Motor neuron (in vitro differentiated cells): ENCODE measurements around the gene CHRM4. TPM values are rescaled to one million over a fixed set of nuclear protein-coding genes. Genes with fewer than 3 reads are reported as not detected.

ENCODE experiments used
- ATAC-seq, 8 experiments: fragments of 200-7000 bp; cut with Tn5 transposase; replicated peaks in 6 of 8; 2 replicates each; pipeline ENCODE4 v1.8.0; 2021; ENCODE audit warnings: mild to moderate bottlenecking in 8 of 8, moderate library complexity in 8 of 8
- H3K27ac ChIP-seq, 2 donors: fragments of 250-450 bp; sonication (Bioruptor Pico); 2 replicates each; pipeline ENCODE4 v1.9.0; 2021; ENCODE audit warnings: antibody characterized with exemption in 2 of 2, mild to moderate bottlenecking in 2 of 2, moderate library complexity in 1 of 2
- H3K4me1 ChIP-seq, 2 donors: fragments of 250-450 bp; sonication (Bioruptor Pico); replicated peaks in 1 of 2; 2 replicates each; pipeline ENCODE4 v1.6.1; 2021; ENCODE audit warnings: antibody characterized with exemption in 2 of 2, mild to moderate bottlenecking in 2 of 2, moderate library complexity in 1 of 2
- H3K4me3 ChIP-seq, 5 donors: fragments of 250-450 bp; sonication (Bioruptor Pico); 2 replicates each; pipeline ENCODE4 v1.9.0; 2021; ENCODE audit warnings: antibody characterized with exemption in 5 of 5, mild to moderate bottlenecking in 5 of 5, moderate library complexity in 4 of 5
- WGBS, 10 experiments: fragments of 450-650 bp; shearing (Covaris generic); methylation state at CpG; one replicate each; pipeline ENCODE4 v1.0.0; 2022; 5-methylcytosine and 5-hydroxymethylcytosine counted together
- in situ Hi-C, 9 experiments: fragments of 400-800 bp; cut with MboI; loops; one replicate each; pipeline ENCODE4 v1.15.0; 2021; ENCODE audit warnings: low sequenced_read_pairs in 9 of 9, low pct_unique_long_range_greater_than_20kb in 2 of 9; ENCODE audit not compliant: unreplicated experiment in 9 of 9
- total RNA-seq, 8 experiments: library from RNA; unstranded; fragments of 300-600 nt; gene quantifications; 2 replicates each; pipeline versions ENCODE4 v1.2.3 to v1.2.4, GENCODE V29; 2022

The CHRM4 gene
- total RNA-seq, 8 experiments from 2014 or later, result 0.76 to 3.8 (median 1.5) TPM

DNA sequence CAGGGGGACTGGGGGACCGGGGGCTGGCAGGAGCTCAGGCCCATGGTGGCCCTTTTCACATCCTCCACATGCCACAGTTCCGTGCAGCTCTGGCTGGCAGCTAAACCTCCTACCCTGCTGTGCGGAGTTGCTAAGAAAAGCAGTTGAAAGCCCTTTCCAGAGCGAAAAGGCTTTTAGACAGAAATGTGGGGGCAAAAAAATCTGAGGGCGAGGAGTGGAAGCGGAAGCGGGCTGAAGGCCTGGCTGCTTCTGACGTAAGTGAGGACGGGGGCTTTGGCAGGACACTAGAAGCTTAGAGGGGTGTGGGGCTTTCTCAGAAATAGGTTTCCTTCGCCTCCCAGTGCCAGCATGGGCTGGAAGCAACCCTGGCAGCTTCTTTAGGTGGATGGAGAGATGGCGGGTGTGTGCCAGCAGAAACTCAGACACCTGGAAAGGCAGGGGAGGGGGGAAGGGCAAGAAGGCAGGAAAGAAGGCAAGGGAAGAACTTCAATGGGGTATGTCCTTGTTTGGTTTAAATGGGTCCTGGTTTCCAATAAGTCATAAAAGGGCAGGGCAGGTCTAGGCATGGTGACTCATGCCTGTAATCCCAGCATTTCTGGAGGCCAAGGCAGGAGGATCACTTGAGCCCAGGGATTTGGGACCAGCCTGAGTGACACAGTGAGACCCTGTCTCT lies 55.5 kb downstream of the CHRM4 start:
- in situ Hi-C loops, result no loop called here
- 84 to 100% (median 94%) methylated on average over 1 to 10 of the region's 11 CpGs; no CpG with 5 or more reads in 3 of the 10 experiments for WGBS, 10 experiments
- H3K27ac ChIP-seq, result no peak overlapping the region
- no peak for ATAC-seq
- no peak overlapping the region for H3K4me3 ChIP-seq
- peaks cover 20 to 32% of the 10 kb centered on the region in 2 donors for H3K4me1 ChIP-seq

DNA sequence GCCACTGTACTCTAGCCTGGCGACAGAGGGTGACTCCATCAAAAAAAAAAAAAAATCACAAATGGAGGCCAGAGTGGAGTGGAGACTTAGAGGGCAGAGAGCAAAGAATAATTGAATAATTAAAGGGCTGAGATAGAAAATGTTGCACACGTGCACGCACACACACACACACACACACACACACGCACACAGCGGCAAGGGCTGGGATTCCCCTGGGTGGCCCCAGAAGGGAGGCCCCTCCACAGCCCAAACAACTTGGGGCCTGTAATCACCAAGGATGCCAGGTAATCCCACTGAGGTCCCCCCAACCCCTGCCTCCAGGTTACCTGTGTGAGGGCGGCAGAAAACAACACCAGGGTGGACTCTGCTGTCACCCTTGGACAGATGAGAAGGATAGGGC lies 56.3 kb downstream of the CHRM4 start:
- Histone ChIP-seq H3K4me1 (peaks cover 28 to 38% of the 10 kb centered on the region in 2 donors), H3K27ac (no peak overlapping the region), H3K4me3 (no peak overlapping the region)
- in situ Hi-C loops, result no loop called here
- no peak for ATAC-seq
- 71 to 100% (median 90%) methylated on average over 1 to 4 of the region's 6 CpGs; no CpG with 5 or more reads in 5 of the 10 experiments for WGBS, 10 experiments

DNA sequence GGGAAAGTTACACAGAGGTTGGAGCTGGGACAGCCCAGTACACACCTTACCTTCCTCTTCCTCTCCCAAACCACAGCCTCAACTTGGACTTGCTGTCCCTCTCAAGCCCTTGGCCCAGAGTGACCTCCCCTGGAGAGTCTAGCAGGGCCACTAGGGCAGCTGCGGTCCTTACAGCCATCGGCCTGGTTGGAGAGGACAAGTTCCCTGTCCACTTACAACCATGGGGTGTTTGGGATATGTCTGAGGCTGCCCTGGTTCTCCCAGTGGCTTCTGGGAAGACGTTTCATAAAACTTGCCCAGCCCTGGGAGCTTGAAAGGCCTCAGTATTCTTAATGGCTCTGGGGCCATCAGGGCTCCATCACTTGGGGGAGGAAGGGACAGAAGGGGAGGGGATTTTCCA lies 57.4 kb downstream of the CHRM4 start:
- ATAC-seq, result no peak
- in situ Hi-C loops, result no loop called here
- 43 to 100% (median 95%) methylated on average over 1 to 2 of the region's 3 CpGs; no CpG with 5 or more reads in 6 of the 10 experiments for WGBS, 10 experiments
- Histone ChIP-seq H3K4me3 (no peak overlapping the region), H3K4me1 (peaks cover 25 to 35% of the 10 kb centered on the region in 2 donors), H3K27ac (no peak overlapping the region)

Other genes with a start within 250 kb of the CHRM4 start
- gene CREB3L1, start 114.1 kb downstream of the CHRM4 start, total RNA-seq, result 1 to 10 TPM in 7 of 8 experiments, under 1 TPM in 1; 0.58 to 8.8 (median 1.8) TPM
- 10 to 100 TPM; 16.8 to 54.0 (median 25.9) TPM for gene DGKZ, start 44.3 kb downstream of the CHRM4 start, total RNA-seq
- gene MDK, start 10.1 kb downstream of the CHRM4 start, total RNA-seq, result 100 to 1,000 TPM; 151 to 662 (median 242) TPM
- gene AMBRA1, start 202.2 kb upstream of the CHRM4 start, total RNA-seq, result 10 to 100 TPM; 20.2 to 44.3 (median 24.9) TPM
- 1 to 10 TPM; 3.9 to 9.8 (median 7.7) TPM for gene HARBI1, start 225.5 kb upstream of the CHRM4 start, total RNA-seq
- gene ATG13, start 225.8 kb upstream of the CHRM4 start, total RNA-seq, result 100 to 1,000 TPM in 1 of 8 experiments, 10 to 100 TPM in 7; 39.9 to 105 (median 65.6) TPM